ENCODE measurements around the gene CD79A.

The CD79A gene

DNA sequence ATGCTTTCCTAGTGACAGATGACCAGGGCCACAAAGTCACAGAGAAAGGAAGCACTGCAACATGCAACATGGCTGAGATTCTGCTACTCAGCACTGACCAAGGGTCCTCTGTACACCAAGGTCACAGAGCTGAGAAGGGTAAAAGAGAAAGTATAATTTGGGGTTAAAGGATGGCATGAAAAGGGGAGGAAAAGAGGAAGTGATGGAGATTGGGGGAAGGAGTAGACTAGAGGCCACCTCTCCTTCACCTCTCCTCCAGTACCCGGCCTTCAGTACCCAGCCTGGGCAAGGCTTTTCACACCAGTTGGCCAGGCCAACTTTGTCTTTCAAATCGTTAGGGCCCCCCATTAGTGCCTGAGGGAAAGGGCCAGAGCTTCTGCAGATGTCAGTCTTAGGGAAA is 23.3 kb upstream of the CD79A start:
- no peak for DNase-seq (ENCODE audit: low read depth)
- no peak overlapping the region for H3K4me3 ChIP-seq (ENCODE audit: low read depth, low read length)
- no peak for TF ChIP-seq CTCF (conservative IDR thresholded peaks at IDR 0.05; ENCODE audit: low read depth, low read length)

GRCh38 chr19:41859213-41859617 is 17.9 kb upstream of the CD79A start:
- TF ChIP-seq CTCF (conservative IDR thresholded peaks at IDR 0.05; ENCODE audit: low read depth, low read length): no peak
- peak overlapping the region; percentile 52 for H3K4me3 ChIP-seq (ENCODE audit: low read depth, low read length)
- DNase-seq (ENCODE audit: low read depth): no peak

DNA sequence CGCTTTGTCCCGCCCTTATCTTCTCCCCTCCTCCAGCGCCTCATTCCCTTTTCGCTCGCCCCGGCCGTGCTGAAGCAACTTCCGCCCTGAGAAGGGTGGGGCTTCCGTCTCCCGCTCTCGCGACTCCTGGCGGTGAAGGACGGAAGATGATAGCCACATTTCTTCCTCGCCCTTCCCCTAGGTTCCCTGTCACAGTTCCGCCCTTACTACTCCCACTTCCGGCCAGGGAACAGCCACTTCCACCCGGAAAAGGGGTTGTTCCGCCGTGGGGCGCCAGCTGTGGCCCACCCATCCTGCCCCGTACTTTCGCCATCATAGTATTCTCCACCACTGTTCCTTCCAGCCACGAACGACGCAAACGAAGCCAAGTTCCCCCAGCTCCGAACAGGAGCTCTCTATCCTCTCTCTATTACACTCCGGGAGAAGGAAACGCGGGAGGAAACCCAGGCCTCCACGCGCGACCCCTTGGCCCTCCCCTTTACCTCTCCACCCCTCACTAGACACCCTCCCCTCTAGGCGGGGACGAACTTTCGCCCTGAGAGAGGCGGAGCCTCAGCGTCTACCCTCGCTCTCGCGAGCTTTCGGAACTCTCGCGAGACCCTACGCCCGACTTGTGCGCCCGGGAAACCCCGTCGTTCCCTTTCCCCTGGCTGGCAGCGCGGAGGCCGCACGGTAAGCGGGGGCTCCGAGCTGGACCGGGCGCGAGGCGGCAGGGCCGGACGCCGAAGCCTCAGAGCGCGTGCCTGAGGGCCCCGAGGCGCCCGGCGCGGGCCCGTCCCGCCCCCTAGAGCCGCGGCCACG is 17.3 kb upstream of the CD79A start, which contains the start of gene RPS19:
Gene RPS19, plus strand, starts transcription at position 638 of the 801 bp plus-strand sequence. CDS start 520 bp downstream, outside the sequence.
- TF ChIP-seq CTCF (conservative IDR thresholded peaks at IDR 0.05; ENCODE audit: low read depth, low read length): peak; percentile 62
- peak within 1 kb of the TSS; percentile 76 for H3K4me3 ChIP-seq (ENCODE audit: low read depth, low read length)
- DNase-seq (ENCODE audit: low read depth): peak; percentile 99

DNA sequence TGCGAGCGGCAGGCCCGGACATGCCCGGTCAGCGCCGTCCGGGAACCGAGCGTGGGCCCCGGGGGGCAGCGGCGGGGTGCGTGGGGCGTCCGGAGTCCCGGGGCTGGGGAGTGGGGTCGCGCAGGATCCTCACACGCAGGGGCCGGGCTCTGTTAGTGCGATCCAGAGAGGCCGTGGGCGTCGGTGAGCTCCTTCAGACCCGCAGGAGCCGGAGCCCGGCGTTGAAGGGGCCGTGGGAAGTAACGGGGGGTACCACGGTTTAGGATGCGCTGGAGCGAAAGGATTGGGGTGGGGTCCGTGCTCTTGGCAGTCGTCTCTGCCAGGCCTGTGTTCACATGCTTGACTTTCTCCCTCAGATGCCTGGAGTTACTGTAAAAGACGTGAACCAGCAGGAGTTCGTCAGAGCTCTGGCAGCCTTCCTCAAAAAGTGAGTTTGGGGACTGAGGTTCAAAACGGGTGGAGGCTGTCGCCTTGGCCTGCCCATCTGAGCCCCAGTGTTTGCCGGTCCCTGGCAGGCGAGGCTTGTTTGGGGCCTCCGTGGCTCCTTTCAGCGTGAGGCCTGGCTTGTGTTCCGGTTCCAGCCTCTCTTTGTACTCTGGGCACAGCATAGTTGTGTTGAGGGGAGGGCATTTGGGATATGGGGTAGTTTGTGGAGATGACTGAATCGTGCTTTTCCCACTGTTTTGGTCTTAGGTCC is 16.5 kb upstream of the CD79A start:
- DNase-seq (ENCODE audit: low read depth): peak; percentile 45
- TF ChIP-seq CTCF (conservative IDR thresholded peaks at IDR 0.05; ENCODE audit: low read depth, low read length): no peak
- H3K4me3 ChIP-seq (ENCODE audit: low read depth, low read length): peak overlapping the region; percentile 76

DNA sequence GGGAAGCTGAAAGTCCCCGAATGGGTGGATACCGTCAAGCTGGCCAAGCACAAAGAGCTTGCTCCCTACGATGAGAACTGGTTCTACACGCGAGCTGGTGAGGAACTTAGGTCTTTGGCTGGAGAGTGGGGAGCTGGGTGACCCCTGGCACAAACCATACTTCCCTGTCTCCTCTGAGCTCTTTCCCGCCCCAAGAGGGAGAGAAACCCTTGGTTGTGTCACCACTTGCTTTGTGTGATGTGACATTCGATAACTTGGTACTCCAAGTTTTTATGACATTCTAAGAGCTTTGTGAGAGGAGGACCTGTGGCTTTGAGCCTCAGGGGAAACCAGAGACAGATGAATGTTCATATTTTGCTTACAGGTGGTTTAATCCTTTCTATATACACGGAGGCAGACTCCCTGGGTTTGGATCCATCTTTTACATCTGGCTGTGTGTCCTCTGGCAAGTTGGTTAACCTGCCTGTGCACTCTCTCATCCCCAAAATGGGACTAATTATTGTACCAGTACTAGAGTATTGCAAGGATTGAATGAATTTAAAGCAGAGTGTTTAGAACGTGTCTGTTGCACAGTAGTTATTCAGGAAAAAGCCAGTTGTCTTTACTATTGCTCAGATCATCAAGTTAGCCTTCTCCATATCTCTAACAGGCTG is 15.8 kb upstream of the CD79A start:
- H3K4me3 ChIP-seq (ENCODE audit: low read depth, low read length): peak overlapping the region; percentile 76
- DNase-seq (ENCODE audit: low read depth): no peak
- no peak for TF ChIP-seq CTCF (conservative IDR thresholded peaks at IDR 0.05; ENCODE audit: low read depth, low read length)

DNA sequence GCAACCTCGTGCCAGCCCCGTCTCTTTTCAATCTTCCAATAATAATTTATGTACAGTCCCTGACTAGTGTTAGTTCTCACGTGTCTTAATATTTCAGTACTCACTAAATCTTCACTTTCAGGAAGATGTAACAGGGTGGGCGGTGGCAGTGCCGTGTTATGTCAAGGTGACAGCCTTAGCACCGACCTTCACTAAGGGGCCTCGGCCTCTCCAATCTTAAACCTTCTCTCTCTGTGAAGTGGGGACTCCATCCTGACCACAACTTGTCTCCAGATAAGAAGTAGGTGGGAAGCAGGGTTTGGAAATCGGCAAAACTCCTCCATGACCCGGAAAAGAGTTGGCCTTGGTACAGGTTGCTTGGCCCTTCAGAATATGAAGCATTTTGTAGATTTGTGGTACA is 15.2 kb upstream of the CD79A start:
- no peak overlapping the region for H3K4me3 ChIP-seq (ENCODE audit: low read depth, low read length)
- DNase-seq (ENCODE audit: low read depth): no peak
- TF ChIP-seq CTCF (conservative IDR thresholded peaks at IDR 0.05; ENCODE audit: low read depth, low read length): no peak
